Activated gamma-delta T cell treated with anti-CD3 and anti-CD28 coated beads, Interleukin-2, amount 50 U/mL, for 16 hours (primary cell): ENCODE measurements around the gene TFB1M.
"Not testable (repeated sequence)": the region's sequence is repeated elsewhere in the genome, so short reads cannot be mapped to it uniquely, and the experiment has no call there.

ENCODE experiments used
- DNase-seq: peaks from one replicate; pipeline ENCODE4 v3.0.0-alpha.2; 2020; ENCODE audit warnings: low read depth

The TFB1M gene

GRCh38 chr6:155329460-155330132, 15.3 kb upstream of the TFB1M start:
- no peak for DNase-seq

GRCh38 chr6:155328539-155329459, 14.5 kb upstream of the TFB1M start:
- no peak for DNase-seq

- no peak for DNase-seq
These were observed 13.8 kb upstream of the TFB1M start for GRCh38 chr6:155328074-155328538.

- DNase-seq = peak; percentile 49
These were observed 13.2 kb upstream of the TFB1M start for GRCh38 chr6:155327326-155328073.

- DNase-seq = no peak
These were observed 11.6 kb upstream of the TFB1M start for GRCh38 chr6:155325700-155326516.

GRCh38 chr6:155324993-155325392, 10.7 kb upstream of the TFB1M start:
- no peak for DNase-seq

GRCh38 chr6:155324172-155324571, 9.9 kb upstream of the TFB1M start:
- no peak for DNase-seq

- no peak for DNase-seq
These were observed 5.6 kb upstream of the TFB1M start for GRCh38 chr6:155319902-155320301.

GRCh38 chr6:155317186-155317585, 2.9 kb upstream of the TFB1M start:
- no peak for DNase-seq

GRCh38 chr6:155316419-155316818, 2.1 kb upstream of the TFB1M start:
- no peak for DNase-seq

- DNase-seq = no peak
These were observed 1.2 kb upstream of the TFB1M start for GRCh38 chr6:155315516-155315871.

GRCh38 chr6:155314773-155315515, 660 bp upstream of the TFB1M start:
- peak; percentile 22 for DNase-seq

- no peak for DNase-seq
These were observed 637 bp downstream of the TFB1M start for GRCh38 chr6:155313602-155314091.

- DNase-seq = not testable (repeated sequence)
These were observed 1.3 kb downstream of the TFB1M start for GRCh38 chr6:155312950-155313349.

GRCh38 chr6:155311583-155311982, 2.7 kb downstream of the TFB1M start:
- DNase-seq = no peak

GRCh38 chr6:155311086-155311485, 3.2 kb downstream of the TFB1M start:
- no peak for DNase-seq

- no peak for DNase-seq
These were observed 3.7 kb downstream of the TFB1M start for GRCh38 chr6:155310596-155310995.

GRCh38 chr6:155309150-155309549, 5.1 kb downstream of the TFB1M start:
- DNase-seq = no peak

- no peak for DNase-seq
These were observed 7.3 kb downstream of the TFB1M start for GRCh38 chr6:155306958-155307357.

- no peak for DNase-seq
These were observed 10.9 kb downstream of the TFB1M start for GRCh38 chr6:155303361-155303870.

GRCh38 chr6:155301867-155302266, 12.4 kb downstream of the TFB1M start:
- no peak for DNase-seq
